ENCODE data around the gene ATF4.

GRCh38 chr22:39527481-39527961 lies 7.2 kb downstream of the ATF4 start:
- no peak for TF ChIP-seq PBX3 (CRISPR knock-in tag; IDR thresholded peaks at IDR 0.05)
- no peak for TF ChIP-seq KLF1 (tag by site-specific recombination; IDR thresholded peaks at IDR 0.05)
